ENCODE measurements around the gene SCRN3.

Gene SCRN3

DNA sequence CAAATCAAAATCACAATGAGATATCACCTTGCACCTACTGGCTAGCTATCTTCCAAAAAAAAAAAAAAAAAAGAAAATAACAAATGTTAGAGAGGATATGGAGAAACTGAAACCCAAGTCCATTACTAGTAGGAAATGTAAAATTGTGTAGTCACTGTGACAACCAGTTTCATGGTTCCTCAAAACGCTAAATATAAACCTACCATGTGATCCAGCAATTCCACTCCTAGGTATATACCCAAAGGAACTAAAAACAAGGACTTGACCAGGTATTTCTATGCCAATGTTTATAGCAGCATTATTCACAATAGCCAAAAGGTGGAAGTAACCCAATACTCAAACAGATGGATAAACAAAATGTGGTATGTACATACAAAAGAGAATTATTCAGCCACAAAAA, 11.7 kb upstream of the SCRN3 start:
- TF ChIP-seq TAF1 (IDR thresholded peaks at IDR 0.05; ENCODE audit: borderline replicate concordance, insufficient read depth, low read length) (no peak), FOXP2 (optimal IDR thresholded peaks at IDR 0.05; ENCODE audit: borderline replicate concordance, extremely low read depth, extremely low read length, insufficient read depth) (no peak), SIN3A (IDR thresholded peaks at IDR 0.05; ENCODE audit: borderline replicate concordance, insufficient read depth, low read length) (no peak), POLR2AphosphoS5 (IDR thresholded peaks at IDR 0.05; ENCODE audit: low read depth, low read length) (no peak)
- TF ChIP-seq, protein P1, sequence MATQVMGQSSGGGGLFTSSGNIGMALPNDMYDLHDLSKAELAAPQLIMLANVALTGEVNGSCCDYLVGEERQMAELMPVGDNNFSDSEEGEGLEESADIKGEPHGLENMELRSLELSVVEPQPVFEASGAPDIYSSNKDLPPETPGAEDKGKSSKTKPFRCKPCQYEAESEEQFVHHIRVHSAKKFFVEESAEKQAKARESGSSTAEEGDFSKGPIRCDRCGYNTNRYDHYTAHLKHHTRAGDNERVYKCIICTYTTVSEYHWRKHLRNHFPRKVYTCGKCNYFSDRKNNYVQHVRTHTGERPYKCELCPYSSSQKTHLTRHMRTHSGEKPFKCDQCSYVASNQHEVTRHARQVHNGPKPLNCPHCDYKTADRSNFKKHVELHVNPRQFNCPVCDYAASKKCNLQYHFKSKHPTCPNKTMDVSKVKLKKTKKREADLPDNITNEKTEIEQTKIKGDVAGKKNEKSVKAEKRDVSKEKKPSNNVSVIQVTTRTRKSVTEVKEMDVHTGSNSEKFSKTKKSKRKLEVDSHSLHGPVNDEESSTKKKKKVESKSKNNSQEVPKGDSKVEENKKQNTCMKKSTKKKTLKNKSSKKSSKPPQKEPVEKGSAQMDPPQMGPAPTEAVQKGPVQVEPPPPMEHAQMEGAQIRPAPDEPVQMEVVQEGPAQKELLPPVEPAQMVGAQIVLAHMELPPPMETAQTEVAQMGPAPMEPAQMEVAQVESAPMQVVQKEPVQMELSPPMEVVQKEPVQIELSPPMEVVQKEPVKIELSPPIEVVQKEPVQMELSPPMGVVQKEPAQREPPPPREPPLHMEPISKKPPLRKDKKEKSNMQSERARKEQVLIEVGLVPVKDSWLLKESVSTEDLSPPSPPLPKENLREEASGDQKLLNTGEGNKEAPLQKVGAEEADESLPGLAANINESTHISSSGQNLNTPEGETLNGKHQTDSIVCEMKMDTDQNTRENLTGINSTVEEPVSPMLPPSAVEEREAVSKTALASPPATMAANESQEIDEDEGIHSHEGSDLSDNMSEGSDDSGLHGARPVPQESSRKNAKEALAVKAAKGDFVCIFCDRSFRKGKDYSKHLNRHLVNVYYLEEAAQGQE (IDR thresholded peaks at IDR 0.05; ENCODE audit: insufficient read depth in 1 of 2, low read depth in 2 of 2, low read length in 2 of 2), result no peak

DNA sequence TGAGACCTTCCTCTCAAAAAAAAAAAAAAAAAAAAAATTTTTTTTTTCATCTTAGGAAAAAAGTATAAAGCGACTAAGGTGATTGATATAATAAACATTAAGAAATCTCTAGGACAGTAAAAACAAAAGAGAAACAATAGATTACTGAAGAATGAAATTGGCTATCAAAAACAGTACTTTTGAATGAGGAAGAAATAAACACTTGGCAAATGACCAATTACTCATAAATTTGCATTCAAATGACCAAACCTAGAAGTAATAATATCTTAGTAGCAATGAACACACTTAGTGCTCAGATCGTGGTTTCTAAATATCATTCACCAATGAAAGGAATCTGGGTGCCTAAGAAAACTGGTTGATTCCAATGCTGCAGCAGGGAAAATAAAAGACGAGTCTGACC, 10.3 kb upstream of the SCRN3 start:
- no peak for TF ChIP-seq SIN3A (IDR thresholded peaks at IDR 0.05; ENCODE audit: borderline replicate concordance, insufficient read depth, low read length)
- TF ChIP-seq TAF1 (IDR thresholded peaks at IDR 0.05; ENCODE audit: borderline replicate concordance, insufficient read depth, low read length), result no peak
- TF ChIP-seq, protein P1 (IDR thresholded peaks at IDR 0.05; ENCODE audit: insufficient read depth in 1 of 2, low read depth in 2 of 2, low read length in 2 of 2), result no peak
- TF ChIP-seq FOXP2 (optimal IDR thresholded peaks at IDR 0.05; ENCODE audit: borderline replicate concordance, extremely low read depth, extremely low read length, insufficient read depth), result no peak
- no peak for TF ChIP-seq POLR2AphosphoS5 (IDR thresholded peaks at IDR 0.05; ENCODE audit: low read depth, low read length)

DNA sequence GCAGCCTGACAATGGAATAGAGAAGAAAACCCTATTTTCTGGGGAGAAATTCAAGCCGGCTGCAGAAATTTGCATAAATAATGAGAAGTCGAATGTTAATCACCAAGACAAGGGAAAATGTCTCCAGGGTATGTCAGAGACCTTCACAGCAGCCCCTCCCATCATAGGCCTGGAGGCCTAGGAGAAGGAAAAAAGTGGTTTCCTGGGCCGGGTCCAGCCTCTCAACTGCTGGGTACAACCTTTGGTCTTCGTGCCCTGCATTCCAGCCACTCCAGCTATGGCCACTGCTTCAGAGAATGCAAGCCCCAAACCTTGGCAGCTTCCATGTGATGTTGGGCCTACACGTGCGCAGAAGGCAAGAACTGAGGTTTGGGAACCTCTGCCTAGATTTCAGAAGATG, 6.0 kb upstream of the SCRN3 start:
- TF ChIP-seq FOXP2 (optimal IDR thresholded peaks at IDR 0.05; ENCODE audit: borderline replicate concordance, extremely low read depth, extremely low read length, insufficient read depth) (no peak), TAF1 (IDR thresholded peaks at IDR 0.05; ENCODE audit: borderline replicate concordance, insufficient read depth, low read length) (no peak), POLR2AphosphoS5 (IDR thresholded peaks at IDR 0.05; ENCODE audit: low read depth, low read length) (no peak), SIN3A (IDR thresholded peaks at IDR 0.05; ENCODE audit: borderline replicate concordance, insufficient read depth, low read length) (no peak)
- TF ChIP-seq, protein P1 (IDR thresholded peaks at IDR 0.05; ENCODE audit: insufficient read depth in 1 of 2, low read depth in 2 of 2, low read length in 2 of 2), result no peak

DNA sequence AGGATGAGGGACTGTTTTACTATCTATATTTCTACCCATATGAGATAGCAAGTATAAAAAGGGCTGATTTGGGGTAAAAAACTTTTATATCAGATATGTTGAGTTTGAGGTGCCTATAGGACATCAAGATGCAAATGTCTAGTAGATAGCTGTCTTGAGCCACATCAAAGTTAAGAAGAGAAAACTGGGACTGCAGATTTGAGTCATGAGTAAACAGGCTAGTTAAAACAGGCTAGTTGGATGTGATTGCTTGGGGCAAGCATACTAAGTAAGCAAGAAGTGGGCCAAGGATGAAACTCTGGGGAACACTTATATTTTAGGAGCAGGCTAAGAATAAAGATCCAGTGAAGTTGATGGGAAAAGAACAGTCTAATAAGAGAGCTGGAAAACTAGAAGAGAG, 2.8 kb upstream of the SCRN3 start:
- TF ChIP-seq FOXP2 (optimal IDR thresholded peaks at IDR 0.05; ENCODE audit: borderline replicate concordance, extremely low read depth, extremely low read length, insufficient read depth), result no peak
- TF ChIP-seq, protein P1 (IDR thresholded peaks at IDR 0.05; ENCODE audit: insufficient read depth in 1 of 2, low read depth in 2 of 2, low read length in 2 of 2), result no peak
- TF ChIP-seq TAF1 (IDR thresholded peaks at IDR 0.05; ENCODE audit: borderline replicate concordance, insufficient read depth, low read length), result no peak
- TF ChIP-seq POLR2AphosphoS5 (IDR thresholded peaks at IDR 0.05; ENCODE audit: low read depth, low read length), result no peak
- no peak for TF ChIP-seq SIN3A (IDR thresholded peaks at IDR 0.05; ENCODE audit: borderline replicate concordance, insufficient read depth, low read length)

Measured in PFSK-1 (cell line).